ENCODE results near the gene CCDC167. TPM values are rescaled to one million over a fixed set of nuclear protein-coding genes. Genes with fewer than 3 reads are reported as not detected.
"Not testable (repeated sequence)": the region's sequence is repeated elsewhere in the genome, so short reads cannot be mapped to it uniquely, and the experiment has no call there.

Gene CCDC167
- total RNA-seq, 1 donor from 2014 or later = 29.7 TPM

GRCh38 chr6:37456126-37456525, 43.6 kb downstream of the CCDC167 start:
- no peaks in the 10 kb centered on the region for H3K27me3 ChIP-seq (ENCODE audit: control insufficient read depth, insufficient read depth, low read length)
- H3K4me3 ChIP-seq (ENCODE audit: low read depth, low read length) = no peak overlapping the region
- TF ChIP-seq CTCF (IDR thresholded peaks at IDR 0.05; ENCODE audit: insufficient read depth, low read length, severe bottlenecking) = no peak
- H3K36me3 ChIP-seq (ENCODE audit: control insufficient read depth, insufficient read depth, low read length) = peaks cover 17% of the 10 kb centered on the region
- FAIRE-seq (no peak), DNase-seq (ENCODE audit: low read depth) (peak; percentile 82)

DNA sequence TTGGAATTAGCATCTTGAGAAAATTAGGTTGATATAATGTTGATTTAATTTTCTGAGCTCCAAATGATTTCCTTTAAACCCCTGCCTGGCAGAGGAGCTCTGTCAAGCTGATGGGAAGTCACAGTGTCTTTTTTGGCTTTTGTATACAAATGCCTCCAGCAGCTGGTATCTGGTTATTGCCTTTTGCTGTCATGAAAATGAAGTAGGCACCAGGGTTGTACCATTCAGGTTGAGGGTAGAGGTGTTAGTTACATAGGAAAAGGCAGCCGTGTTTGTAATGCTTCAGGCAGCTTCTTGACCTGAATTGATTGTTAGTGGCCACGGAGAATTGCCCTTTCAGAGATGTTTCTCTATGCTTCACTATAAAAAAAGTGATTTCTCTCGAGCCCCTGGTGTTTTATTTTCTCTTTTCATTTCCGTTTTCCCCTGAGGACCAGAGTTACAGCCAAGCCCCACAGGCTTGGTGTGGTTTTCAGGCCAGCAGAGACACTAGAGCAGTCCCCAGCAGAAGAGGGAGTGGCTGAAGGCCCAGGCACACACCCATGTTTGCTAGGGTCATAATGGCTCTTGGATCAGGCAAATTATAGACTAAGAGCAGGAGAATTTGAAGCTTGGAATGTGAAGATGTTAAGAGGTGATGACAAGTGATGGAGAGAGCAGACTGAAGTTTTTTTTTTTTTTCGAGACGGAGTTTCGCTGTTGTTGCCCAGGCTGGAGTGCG, 45.1 kb downstream of the CCDC167 start:
- Histone ChIP-seq H3K4me3 (ENCODE audit: low read depth, low read length) (no peak overlapping the region), H3K36me3 (ENCODE audit: control insufficient read depth, insufficient read depth, low read length) (peaks cover 12% of the 10 kb centered on the region), H3K27me3 (ENCODE audit: control insufficient read depth, insufficient read depth, low read length) (no peaks in the 10 kb centered on the region)
- no peak for TF ChIP-seq CTCF (IDR thresholded peaks at IDR 0.05; ENCODE audit: insufficient read depth, low read length, severe bottlenecking)
- FAIRE-seq (no peak), DNase-seq (ENCODE audit: low read depth) (no peak)

DNA sequence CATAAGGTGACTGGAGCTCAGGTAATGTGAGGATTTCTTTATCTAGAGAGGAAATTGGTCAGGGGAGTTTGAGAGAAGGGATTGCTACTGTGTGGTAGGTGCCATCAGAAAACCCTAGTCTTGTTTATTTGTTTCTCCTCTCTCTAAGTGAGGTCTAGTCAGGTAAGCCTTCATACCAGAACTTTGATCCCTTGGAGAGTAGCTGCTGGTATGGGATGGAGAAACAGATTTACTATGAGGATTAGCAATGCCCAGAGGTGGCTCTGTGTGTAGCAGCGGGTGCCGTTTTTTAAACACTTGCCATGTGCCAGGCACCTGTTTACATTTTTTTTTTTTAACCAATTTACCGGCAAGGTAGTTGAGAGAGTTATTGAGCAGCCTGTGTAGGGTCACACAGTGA, 47.2 kb downstream of the CCDC167 start:
- Histone ChIP-seq H3K36me3 (ENCODE audit: control insufficient read depth, insufficient read depth, low read length) (peaks cover 9% of the 10 kb centered on the region), H3K4me3 (ENCODE audit: low read depth, low read length) (no peak overlapping the region), H3K27me3 (ENCODE audit: control insufficient read depth, insufficient read depth, low read length) (no peaks in the 10 kb centered on the region)
- DNase-seq (ENCODE audit: low read depth) = no peak
- FAIRE-seq = no peak
- TF ChIP-seq CTCF (IDR thresholded peaks at IDR 0.05; ENCODE audit: insufficient read depth, low read length, severe bottlenecking) = no peak

GRCh38 chr6:37451441-37452193, 48.1 kb downstream of the CCDC167 start:
- DNase-seq (ENCODE audit: low read depth) (no peak), FAIRE-seq (no peak)
- no peak overlapping the region for H3K4me3 ChIP-seq (ENCODE audit: low read depth, low read length)
- H3K27me3 ChIP-seq (ENCODE audit: control insufficient read depth, insufficient read depth, low read length) = no peaks in the 10 kb centered on the region
- no peak for TF ChIP-seq CTCF (IDR thresholded peaks at IDR 0.05; ENCODE audit: insufficient read depth, low read length, severe bottlenecking)
- H3K36me3 ChIP-seq (ENCODE audit: control insufficient read depth, insufficient read depth, low read length) = peaks cover 11% of the 10 kb centered on the region

DNA sequence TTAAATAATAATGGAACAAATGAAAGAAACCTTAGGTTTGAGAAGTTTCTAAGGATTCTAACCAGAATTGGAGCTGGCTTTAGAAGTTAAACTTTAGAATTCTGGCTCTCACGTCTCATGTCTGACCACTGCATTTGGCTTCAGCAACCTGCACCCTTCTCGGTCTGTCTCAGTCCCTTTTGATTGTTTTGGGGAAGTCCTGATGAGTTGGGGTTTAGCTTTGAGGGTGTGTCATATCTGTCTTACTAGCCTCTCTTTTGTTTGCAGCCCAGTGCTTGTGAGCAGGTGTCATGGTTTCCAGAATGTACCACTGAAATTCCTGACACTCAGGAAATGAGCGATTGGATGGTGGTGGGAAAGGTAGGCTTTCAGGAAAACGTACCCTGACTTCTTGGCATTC, 49.7 kb downstream of the CCDC167 start:
- TF ChIP-seq CTCF (IDR thresholded peaks at IDR 0.05; ENCODE audit: insufficient read depth, low read length, severe bottlenecking) = no peak
- peaks cover 12% of the 10 kb centered on the region for H3K36me3 ChIP-seq (ENCODE audit: control insufficient read depth, insufficient read depth, low read length)
- no peaks in the 10 kb centered on the region for H3K27me3 ChIP-seq (ENCODE audit: control insufficient read depth, insufficient read depth, low read length)
- no peak overlapping the region for H3K4me3 ChIP-seq (ENCODE audit: low read depth, low read length)
- peak; percentile 43 for FAIRE-seq
- DNase-seq (ENCODE audit: low read depth) = no peak

DNA sequence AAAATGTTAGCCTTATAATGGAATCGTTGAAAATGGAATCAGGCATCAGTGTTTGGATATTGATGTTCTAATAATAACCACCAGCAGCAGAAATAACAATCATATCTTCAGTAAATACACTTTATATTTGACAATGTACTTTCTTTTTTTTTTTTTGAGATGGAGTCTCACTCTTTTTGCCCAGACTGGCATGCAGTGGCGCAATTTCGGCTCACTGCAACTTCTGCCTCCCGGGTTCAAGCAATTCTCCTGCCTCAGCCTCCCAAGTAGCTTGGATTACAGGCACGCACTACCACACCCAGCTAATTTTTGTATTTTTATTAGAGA, 56.5 kb downstream of the CCDC167 start:
- not testable (repeated sequence) for DNase-seq (ENCODE audit: low read depth); H3K4me3 ChIP-seq (ENCODE audit: low read depth, low read length); H3K36me3 ChIP-seq (ENCODE audit: control insufficient read depth, insufficient read depth, low read length); H3K27me3 ChIP-seq (ENCODE audit: control insufficient read depth, insufficient read depth, low read length); FAIRE-seq

All from bronchial epithelial cell (primary cell).